CD4-positive, CD25-positive, alpha-beta regulatory T cell (primary cell): ENCODE measurements around the gene SLCO1A2. TPM values are rescaled to one million over a fixed set of nuclear protein-coding genes. Genes with fewer than 3 reads are reported as not detected.

Experiments used
- ATAC-seq, 2 donors: fragments of 150-1000 bp; cut with Tn5 transposase; one replicate each; pipeline ENCODE4 v1.10.0; 2021; ENCODE audit warnings: low read depth in 2 of 2, moderate number of reproducible peaks in 2 of 2, moderate library complexity in 1 of 2
- DNase-seq, 3 donors: peaks; one replicate each; pipeline versions ENCODE4 v3.0.0 to v3.0.0-alpha.2; 2012 to 2022; ENCODE audit warnings: mixed read lengths in 1 of 3
- H3K27ac ChIP-seq: one replicate; pipeline ENCODE4 v1.7.0; 2013; ENCODE audit warnings: mild to moderate bottlenecking, low read length; ENCODE audit not compliant: insufficient read depth, poor library complexity, severe bottlenecking
- H3K27me3 ChIP-seq: one replicate; pipeline ENCODE4 v1.7.0; 2013; ENCODE audit warnings: low read length; ENCODE audit not compliant: control insufficient read depth, insufficient read depth
- H3K36me3 ChIP-seq: one replicate; pipeline ENCODE4 v1.7.0; 2013; ENCODE audit warnings: mild to moderate bottlenecking, low read length, moderate library complexity; ENCODE audit not compliant: control insufficient read depth, insufficient read depth
- H3K4me1 ChIP-seq: 2 replicates; pipeline ENCODE4 v1.7.0; 2013; ENCODE audit warnings: mild to moderate bottlenecking, low read length; ENCODE audit not compliant: insufficient read depth, control insufficient read depth, poor library complexity, severe bottlenecking
- H3K4me3 ChIP-seq: one replicate; pipeline ENCODE4 v1.7.0; 2013; ENCODE audit warnings: low read depth, mild to moderate bottlenecking, low read length, moderate library complexity
- H3K9me3 ChIP-seq, 2 experiments: 1 replicate in 1 of 2; 2 replicates in 1 of 2; pipeline ENCODE4 v1.7.0; 2013; ENCODE audit warnings: low read length in 2 of 2, mild to moderate bottlenecking in 1 of 2, moderate library complexity in 1 of 2; ENCODE audit not compliant: control insufficient read depth in 2 of 2
- H3K27ac Mint-ChIP-seq, 3 donors: one replicate each; pipeline ENCODE4 v1.8.0; 2020 to 2022; ENCODE audit warnings: mild to moderate bottlenecking in 3 of 3, mixed read lengths in 3 of 3, moderate library complexity in 2 of 3
- H3K27me3 Mint-ChIP-seq: one replicate; pipeline ENCODE4 v1.8.0; 2022; ENCODE audit warnings: mild to moderate bottlenecking, mixed read lengths
- H3K36me3 Mint-ChIP-seq: one replicate; pipeline ENCODE4 v1.8.0; 2020; ENCODE audit warnings: mixed read lengths
- H3K4me1 Mint-ChIP-seq, 4 donors: one replicate each; pipeline ENCODE4 v1.8.0; 2020 to 2022; ENCODE audit warnings: mixed read lengths in 4 of 4, mild to moderate bottlenecking in 1 of 4
- H3K4me3 Mint-ChIP-seq, 4 donors: one replicate each; pipeline ENCODE4 v1.8.0; 2020 to 2022; ENCODE audit warnings: mild to moderate bottlenecking in 4 of 4, mixed read lengths in 4 of 4, moderate library complexity in 3 of 4
- H3K9me3 Mint-ChIP-seq, 7 donors: one replicate each; pipeline ENCODE4 v1.8.0; 2020 to 2022; ENCODE audit warnings: mixed read lengths in 7 of 7, mild to moderate bottlenecking in 3 of 7, moderate library complexity in 2 of 7
- polyA plus RNA-seq, 4 donors: library from polyadenylated mRNA; unstranded; fragments of 300-500 nt; fragmentation: Illumina TruSeq; gene quantifications; one replicate each; pipeline ENCODE4 v1.2.3, GENCODE V29; 2021
- total RNA-seq: library from RNA; stranded (reverse); gene quantifications from one replicate; pipeline ENCODE4 v1.2.3, GENCODE V29; 2022

SLCO1A2 gene
- total and polyA plus RNA-seq, 5 donors from 2014 or later, result not detected

GRCh38 chr12:21340403-21340802 lies 5.7 kb upstream of the SLCO1A2 start:
- Mint-ChIP-seq H3K9me3 (no peaks in the 10 kb centered on the region), H3K27me3 (peaks cover 7% of the 10 kb centered on the region), H3K36me3 (no peaks in the 10 kb centered on the region), H3K4me1 (no peaks in the 10 kb centered on the region), H3K27ac (peak overlapping the region in 1 of 3 donors; percentile 7), H3K4me3 (no peak overlapping the region)
- Histone ChIP-seq H3K9me3 (no peaks in the 10 kb centered on the region), H3K27ac (no peak overlapping the region), H3K4me1 (no peaks in the 10 kb centered on the region), H3K4me3 (no peak overlapping the region), H3K36me3 (no peaks in the 10 kb centered on the region), H3K27me3 (peaks cover 6% of the 10 kb centered on the region)
- ATAC-seq (no peak), DNase-seq (no peak)

DNA sequence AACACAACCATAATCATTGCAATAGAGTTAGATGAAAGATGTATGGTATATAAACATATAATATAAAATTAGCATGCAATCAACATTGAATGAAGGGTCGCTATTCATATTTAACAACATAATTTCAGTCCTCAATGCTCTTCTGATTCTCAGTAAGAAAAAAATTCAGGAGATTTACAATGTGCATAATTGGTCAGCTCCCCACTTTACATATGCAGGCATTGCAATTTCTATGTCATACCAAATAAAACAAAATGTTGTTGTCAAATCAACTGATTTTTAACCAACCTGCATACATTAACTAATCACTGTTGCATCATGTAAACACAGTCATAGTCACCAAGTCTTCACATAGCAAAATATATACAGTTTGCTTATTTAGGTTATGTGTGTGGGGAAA lies 5.2 kb upstream of the SLCO1A2 start:
- H3K36me3 ChIP-seq, result no peaks in the 10 kb centered on the region
- H3K36me3 Mint-ChIP-seq, result no peaks in the 10 kb centered on the region

GRCh38 chr12:21337959-21338744 lies 3.4 kb upstream of the SLCO1A2 start:
- H3K4me1 Mint-ChIP-seq, result no peaks in the 10 kb centered on the region
- H3K27me3 Mint-ChIP-seq, result peaks cover 7% of the 10 kb centered on the region
- no peak overlapping the region for H3K4me3 Mint-ChIP-seq
- no peaks in the 10 kb centered on the region for H3K36me3 Mint-ChIP-seq
- H3K4me3 ChIP-seq, result no peak overlapping the region
- H3K9me3 ChIP-seq, result no peaks in the 10 kb centered on the region
- no peaks in the 10 kb centered on the region for H3K36me3 ChIP-seq
- no peaks in the 10 kb centered on the region for H3K4me1 ChIP-seq
- ATAC-seq (no peak), DNase-seq (no peak)
- no peaks in the 10 kb centered on the region for H3K9me3 Mint-ChIP-seq
- H3K27ac ChIP-seq, result no peak overlapping the region
- peaks cover 5% of the 10 kb centered on the region for H3K27me3 ChIP-seq
- H3K27ac Mint-ChIP-seq, result no peak overlapping the region

More for the DNA sequence above, 5.2 kb upstream of the SLCO1A2 start:
- Histone ChIP-seq H3K4me1 (no peaks in the 10 kb centered on the region), H3K27ac (no peak overlapping the region), H3K4me3 (no peak overlapping the region), H3K9me3 (no peaks in the 10 kb centered on the region), H3K27me3 (peaks cover 5% of the 10 kb centered on the region)
- ATAC-seq (no peak), DNase-seq (no peak)
- Mint-ChIP-seq H3K4me1 (no peaks in the 10 kb centered on the region), H3K27me3 (peaks cover 7% of the 10 kb centered on the region), H3K27ac (peak overlapping the region in 1 of 3 donors; percentile 7), H3K4me3 (no peak overlapping the region), H3K9me3 (no peaks in the 10 kb centered on the region)

DNA sequence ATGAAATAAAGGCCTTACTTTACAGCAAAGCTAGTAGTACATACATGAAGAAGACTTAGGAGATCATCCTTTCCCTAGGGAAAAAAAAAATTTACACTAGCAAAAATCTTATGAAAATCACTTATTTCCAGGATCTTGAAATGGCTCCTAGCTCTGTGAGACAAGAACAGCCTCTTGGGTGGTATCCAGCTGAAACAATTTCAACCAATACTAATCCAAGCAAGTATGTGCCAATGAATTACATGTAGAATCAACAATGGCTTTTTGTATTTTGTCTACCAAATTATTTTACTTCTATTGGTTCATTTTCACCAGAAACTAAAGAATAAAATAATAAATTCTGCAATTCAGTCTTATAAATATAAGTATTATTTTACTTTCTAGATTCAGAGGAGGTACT lies 2.7 kb upstream of the SLCO1A2 start:
- Histone ChIP-seq H3K27me3 (peaks cover 5% of the 10 kb centered on the region), H3K27ac (no peak overlapping the region), H3K4me1 (no peaks in the 10 kb centered on the region), H3K36me3 (no peaks in the 10 kb centered on the region), H3K4me3 (no peak overlapping the region), H3K9me3 (no peaks in the 10 kb centered on the region)
- H3K27ac Mint-ChIP-seq, result no peak overlapping the region
- DNase-seq (no peak), ATAC-seq (no peak)
- no peaks in the 10 kb centered on the region for H3K9me3 Mint-ChIP-seq
- no peaks in the 10 kb centered on the region for H3K36me3 Mint-ChIP-seq
- no peaks in the 10 kb centered on the region for H3K4me1 Mint-ChIP-seq
- peaks cover 7% of the 10 kb centered on the region for H3K27me3 Mint-ChIP-seq
- H3K4me3 Mint-ChIP-seq, result no peak overlapping the region

- H3K9me3 ChIP-seq, result no peaks in the 10 kb centered on the region
- H3K4me3 Mint-ChIP-seq, result no peak overlapping the region
- no peak overlapping the region for H3K27ac Mint-ChIP-seq
- H3K36me3 ChIP-seq, result no peaks in the 10 kb centered on the region
- no peak overlapping the region for H3K4me3 ChIP-seq
- H3K9me3 Mint-ChIP-seq, result no peaks in the 10 kb centered on the region
- peaks cover 7% of the 10 kb centered on the region for H3K27me3 Mint-ChIP-seq
- H3K4me1 Mint-ChIP-seq, result no peaks in the 10 kb centered on the region
- ATAC-seq, result no peak
- no peak for DNase-seq
- H3K4me1 ChIP-seq, result no peaks in the 10 kb centered on the region
- H3K27ac ChIP-seq, result no peak overlapping the region
- H3K27me3 ChIP-seq, result peaks cover 5% of the 10 kb centered on the region
- H3K36me3 Mint-ChIP-seq, result no peaks in the 10 kb centered on the region
Measured at GRCh38 chr12:21336656-21337055, 1.9 kb upstream of the SLCO1A2 start.

DNA sequence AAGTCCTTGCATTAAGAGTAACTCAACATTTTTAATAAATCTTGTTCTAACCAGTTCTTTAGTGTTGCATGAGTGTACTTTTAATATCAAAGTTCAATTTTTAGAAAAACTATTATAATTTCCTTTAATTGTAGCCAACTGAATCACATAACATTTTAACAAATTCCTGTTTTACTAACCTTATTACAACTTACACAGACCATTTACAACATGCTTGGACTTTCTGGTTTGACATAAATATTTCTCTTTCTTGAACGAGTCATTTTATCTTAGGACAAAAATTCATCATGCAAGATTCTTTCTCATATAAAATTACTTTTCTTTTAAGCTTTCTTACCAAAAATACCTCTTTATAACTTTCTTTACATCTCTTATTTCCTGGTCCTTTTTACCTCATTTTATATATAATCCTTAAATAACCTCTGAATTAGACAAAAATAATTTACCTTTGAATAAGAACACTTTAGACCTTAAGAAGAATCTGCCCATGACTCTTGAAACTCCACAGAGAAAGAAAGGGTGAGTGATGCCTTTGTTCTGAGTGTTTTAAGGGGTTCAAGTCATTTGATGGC lies 3.9 kb downstream of the SLCO1A2 start:
- H3K4me3 Mint-ChIP-seq, result no peak overlapping the region
- Histone ChIP-seq H3K9me3 (peaks cover 13 to 17% of the 10 kb centered on the region in 2 experiments), H3K27ac (no peak overlapping the region), H3K4me3 (no peak overlapping the region), H3K27me3 (peaks cover 1% of the 10 kb centered on the region), H3K36me3 (no peaks in the 10 kb centered on the region), H3K4me1 (no peaks in the 10 kb centered on the region)
- peaks cover 4% of the 10 kb centered on the region for H3K27me3 Mint-ChIP-seq
- peaks cover 0 to 19% (median 5%) of the 10 kb centered on the region in 7 donors for H3K9me3 Mint-ChIP-seq
- peaks cover 4% of the 10 kb centered on the region for H3K36me3 Mint-ChIP-seq
- H3K4me1 Mint-ChIP-seq, result no peaks in the 10 kb centered on the region
- no peak overlapping the region for H3K27ac Mint-ChIP-seq
- no peak for DNase-seq
- ATAC-seq, result no peak

GRCh38 chr12:21328578-21328977 lies 6.1 kb downstream of the SLCO1A2 start:
- no peaks in the 10 kb centered on the region for H3K36me3 ChIP-seq
- ATAC-seq (no peak), DNase-seq (no peak)
- H3K27me3 ChIP-seq, result no peaks in the 10 kb centered on the region
- H3K27ac ChIP-seq, result no peak overlapping the region
- Mint-ChIP-seq H3K4me3 (no peak overlapping the region), H3K9me3 (peaks cover 0 to 19% (median 5%) of the 10 kb centered on the region in 7 donors), H3K36me3 (peaks cover 4% of the 10 kb centered on the region), H3K27ac (no peak overlapping the region), H3K4me1 (no peaks in the 10 kb centered on the region), H3K27me3 (peaks cover 4% of the 10 kb centered on the region)
- H3K4me3 ChIP-seq, result no peak overlapping the region
- H3K4me1 ChIP-seq, result no peaks in the 10 kb centered on the region
- H3K9me3 ChIP-seq, result peaks cover 13 to 17% of the 10 kb centered on the region in 2 experiments

- Mint-ChIP-seq H3K9me3 (peaks cover 0 to 16% (median 3%) of the 10 kb centered on the region in 7 donors), H3K27ac (no peak overlapping the region), H3K4me3 (no peak overlapping the region), H3K36me3 (peaks cover 4% of the 10 kb centered on the region), H3K27me3 (no peaks in the 10 kb centered on the region), H3K4me1 (no peaks in the 10 kb centered on the region)
- ATAC-seq (no peak), DNase-seq (no peak)
- no peaks in the 10 kb centered on the region for H3K4me1 ChIP-seq
- H3K4me3 ChIP-seq, result no peak overlapping the region
- no peaks in the 10 kb centered on the region for H3K36me3 ChIP-seq
- H3K9me3 ChIP-seq, result peaks cover 8 to 13% of the 10 kb centered on the region in 2 experiments
- no peak overlapping the region for H3K27ac ChIP-seq
- no peaks in the 10 kb centered on the region for H3K27me3 ChIP-seq
Measured at GRCh38 chr12:21324551-21324950, 10.2 kb downstream of the SLCO1A2 start.
